GM18873 (cell line): ENCODE measurements around the gene LYPLA2.

Experiments used
- ATAC-seq: cut with Tn5 transposase; IDR thresholded peaks from one replicate; pipeline ENCODE4 v1.9.1; 2021; ENCODE audit warnings: mild to moderate bottlenecking, moderate library complexity, moderate number of reproducible peaks; ENCODE audit not compliant: unreplicated experiment, low FRiP score

The LYPLA2 gene

GRCh38 chr1:23790696-23791515 lies at the start of gene LYPLA2:
TSS of gene LYPLA2 (plus strand) at chr1:23791145. CDS start at chr1:23792683, 1,538 bp downstream.
- ATAC-seq: peak; percentile 74

GRCh38 chr1:23741609-23742008 lies 49.3 kb upstream of the LYPLA2 start:
- ATAC-seq: no peak

- peak; percentile 25 for ATAC-seq
Measured at GRCh38 chr1:23742670-23743286, 48.2 kb upstream of the LYPLA2 start.

- peak; percentile 61 for ATAC-seq
Measured at GRCh38 chr1:23743287-23744152, 47.4 kb upstream of the LYPLA2 start, which contains the start of gene ELOA. TSS of gene ELOA (plus strand) at chr1:23743471. CDS start at chr1:23743504, 33 bp downstream.

- ATAC-seq: no peak
Measured at GRCh38 chr1:23745515-23745914, 45.4 kb upstream of the LYPLA2 start.

- no peak for ATAC-seq
Measured at GRCh38 chr1:23748016-23748415, 42.9 kb upstream of the LYPLA2 start.

GRCh38 chr1:23751050-23751814 lies 39.7 kb upstream of the LYPLA2 start:
- no peak for ATAC-seq

- ATAC-seq: no peak
Measured at GRCh38 chr1:23751815-23752200, 39.1 kb upstream of the LYPLA2 start.

GRCh38 chr1:23752909-23753308 lies 38.0 kb upstream of the LYPLA2 start:
- no peak for ATAC-seq

- ATAC-seq: no peak
Measured at GRCh38 chr1:23756676-23757075, 34.3 kb upstream of the LYPLA2 start.

- no peak for ATAC-seq
Measured at GRCh38 chr1:23757812-23758211, 33.1 kb upstream of the LYPLA2 start.

GRCh38 chr1:23759277-23759676 lies 31.7 kb upstream of the LYPLA2 start:
- ATAC-seq: no peak

GRCh38 chr1:23763041-23763577 lies 27.8 kb upstream of the LYPLA2 start:
- no peak for ATAC-seq

GRCh38 chr1:23768733-23769132 lies 22.2 kb upstream of the LYPLA2 start:
- no peak for ATAC-seq

- no peak for ATAC-seq
Measured at GRCh38 chr1:23772049-23772853, 18.7 kb upstream of the LYPLA2 start.

- no peak for ATAC-seq
Measured at GRCh38 chr1:23772854-23773242, 18.1 kb upstream of the LYPLA2 start.

GRCh38 chr1:23774174-23774880 lies 16.6 kb upstream of the LYPLA2 start:
- ATAC-seq: no peak

- no peak for ATAC-seq
Measured at GRCh38 chr1:23776217-23776616, 14.7 kb upstream of the LYPLA2 start.
